Mucosa of descending colon (tissue), 3 donors: Measurements from ENCODE around the gene POLRMT. TPM values are rescaled to one million over a fixed set of nuclear protein-coding genes. Genes with fewer than 3 reads are reported as not detected.

Source experiments
- ATAC-seq: fragments of 200-7000 bp; cut with Tn5 transposase; one replicate; pipeline ENCODE4 v1.9.1; 2020; ENCODE audit warnings: mild to moderate bottlenecking, moderate library complexity
- DNase-seq, 3 donors: peaks; one replicate each; pipeline ENCODE4 v3.0.0-alpha.2; 2020
- H3K36me3 ChIP-seq: fragments of 200-600 bp; one replicate; pipeline ENCODE4 v1.8.0; 2021; ENCODE audit warnings: low read depth, mild to moderate bottlenecking
- H3K4me1 ChIP-seq: fragments of 200-600 bp; one replicate; pipeline ENCODE4 v1.8.0; 2021; ENCODE audit warnings: low read depth, mild to moderate bottlenecking
- H3K4me3 ChIP-seq: fragments of 200-600 bp; one replicate; pipeline ENCODE4 v1.8.0; 2021; ENCODE audit warnings: mild to moderate bottlenecking
- H3K9me3 ChIP-seq: fragments of 200-600 bp; one replicate; pipeline ENCODE4 v1.8.0; 2021; ENCODE audit warnings: mild to moderate bottlenecking
- CTCF ChIP-seq: fragments of 200-600 bp; IDR thresholded peaks from one replicate; pipeline ENCODE4 v1.8.0; 2022; ENCODE audit warnings: antibody characterized with exemption, mild to moderate bottlenecking
- intact Hi-C, 2 donors: fragments of 100-400 bp; cut with DNase I in 1 of 2; cut with micrococcal nuclease in 1 of 2; formaldehyde crosslinking; loops; one replicate each; pipeline versions ENCODE4 v1.11.0 to v1.11.1; 2022; cut with DNase I, micrococcal nuclease
- total RNA-seq, 3 donors: library from RNA; stranded (reverse); fragmentation: NEBNext Ultra II Directional in 2 of 3; extraction: Animal tissue kit (Norgen Biotek cat#: 25700) in 2 of 3; gene quantifications; one replicate each; pipeline versions ENCODE4 v1.2.1 to v1.2.4, GENCODE V29; 2021 to 2023
- donor health status: DM: no; HTN: no; CAD: no; lungs with moderate emphysema.
- donor health status: DM: no; HTN: no; CAD: no.
- donor health status: DM: no; HTN: yes; CAD: no.

POLRMT gene
- total RNA-seq, 3 donors from 2014 or later: 48.3 to 61.1 (median 51.1) TPM

GRCh38 chr19:653425-653824 is 20.1 kb upstream of the POLRMT start:
- no peak for TF ChIP-seq CTCF
- H3K36me3 ChIP-seq: peaks cover 8% of the 10 kb centered on the region
- intact Hi-C loops: no loop called here
- ATAC-seq: no peak
- no peaks in the 10 kb centered on the region for H3K9me3 ChIP-seq
- H3K4me1 ChIP-seq: peaks cover 7% of the 10 kb centered on the region
- no peak overlapping the region for H3K4me3 ChIP-seq
- no peak for DNase-seq

- Histone ChIP-seq H3K4me1 (peaks cover 4% of the 10 kb centered on the region), H3K9me3 (no peaks in the 10 kb centered on the region), H3K36me3 (peaks cover 10% of the 10 kb centered on the region), H3K4me3 (no peak overlapping the region)
- intact Hi-C loops: no loop called here
- TF ChIP-seq CTCF: no peak
- no peak for ATAC-seq
- DNase-seq: no peak
These were observed 19.4 kb upstream of the POLRMT start for GRCh38 chr19:652467-653389.

GRCh38 chr19:651991-652390 is 18.7 kb upstream of the POLRMT start:
- no peak for TF ChIP-seq CTCF
- intact Hi-C loops: no loop called here
- peaks cover 11% of the 10 kb centered on the region for H3K36me3 ChIP-seq

GRCh38 chr19:651114-651818 is 17.9 kb upstream of the POLRMT start:
- Histone ChIP-seq H3K36me3 (peaks cover 11% of the 10 kb centered on the region), H3K4me1 (no peaks in the 10 kb centered on the region)
- no peak for ATAC-seq

More at GRCh38 chr19:651991-652390, 18.7 kb upstream of the POLRMT start:
- no peaks in the 10 kb centered on the region for H3K9me3 ChIP-seq
- DNase-seq: no peak
- H3K4me1 ChIP-seq: no peaks in the 10 kb centered on the region
- ATAC-seq: no peak
- H3K4me3 ChIP-seq: no peak overlapping the region

GRCh38 chr19:650121-650520 is 16.8 kb upstream of the POLRMT start:
- ATAC-seq (no peak), DNase-seq (no peak)
- no peak for TF ChIP-seq CTCF
- intact Hi-C loops: no loop called here
- Histone ChIP-seq H3K9me3 (no peaks in the 10 kb centered on the region), H3K4me3 (no peak overlapping the region), H3K4me1 (no peaks in the 10 kb centered on the region), H3K36me3 (peaks cover 11% of the 10 kb centered on the region)

More at GRCh38 chr19:651114-651818, 17.9 kb upstream of the POLRMT start:
- Histone ChIP-seq H3K9me3 (no peaks in the 10 kb centered on the region), H3K4me3 (no peak overlapping the region)
- intact Hi-C loops: no loop called here
- DNase-seq: no peak
- TF ChIP-seq CTCF: no peak
